ENCODE measurements around the gene DENND1A.

Gene DENND1A

DNA sequence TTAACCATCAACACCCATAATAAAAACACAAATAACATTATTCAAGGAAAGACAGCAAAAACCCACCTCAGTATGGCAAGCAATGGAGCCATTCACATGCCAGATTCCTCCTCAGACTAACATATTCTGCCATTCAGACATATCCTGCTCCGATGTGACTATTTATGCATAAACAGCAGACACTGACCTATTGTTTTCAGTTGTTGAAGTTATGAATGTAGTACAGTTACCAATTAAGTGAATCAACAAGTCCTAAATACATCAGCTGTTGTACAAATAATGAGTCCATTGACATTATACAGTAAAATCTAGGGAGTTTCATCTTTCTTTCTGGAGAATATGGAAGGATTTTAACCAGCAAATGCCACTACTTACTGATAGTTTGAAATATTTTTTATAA, 131.7 kb downstream of the DENND1A start:
- no peak overlapping the region for H3K4me3 ChIP-seq (ENCODE audit: low read depth, low read length)
- TF ChIP-seq CTCF (IDR thresholded peaks at IDR 0.05; ENCODE audit: control insufficient read depth, extremely low read depth, insufficient read depth) = no peak
- no peak for DNase-seq (ENCODE audit: low read depth)

DNA sequence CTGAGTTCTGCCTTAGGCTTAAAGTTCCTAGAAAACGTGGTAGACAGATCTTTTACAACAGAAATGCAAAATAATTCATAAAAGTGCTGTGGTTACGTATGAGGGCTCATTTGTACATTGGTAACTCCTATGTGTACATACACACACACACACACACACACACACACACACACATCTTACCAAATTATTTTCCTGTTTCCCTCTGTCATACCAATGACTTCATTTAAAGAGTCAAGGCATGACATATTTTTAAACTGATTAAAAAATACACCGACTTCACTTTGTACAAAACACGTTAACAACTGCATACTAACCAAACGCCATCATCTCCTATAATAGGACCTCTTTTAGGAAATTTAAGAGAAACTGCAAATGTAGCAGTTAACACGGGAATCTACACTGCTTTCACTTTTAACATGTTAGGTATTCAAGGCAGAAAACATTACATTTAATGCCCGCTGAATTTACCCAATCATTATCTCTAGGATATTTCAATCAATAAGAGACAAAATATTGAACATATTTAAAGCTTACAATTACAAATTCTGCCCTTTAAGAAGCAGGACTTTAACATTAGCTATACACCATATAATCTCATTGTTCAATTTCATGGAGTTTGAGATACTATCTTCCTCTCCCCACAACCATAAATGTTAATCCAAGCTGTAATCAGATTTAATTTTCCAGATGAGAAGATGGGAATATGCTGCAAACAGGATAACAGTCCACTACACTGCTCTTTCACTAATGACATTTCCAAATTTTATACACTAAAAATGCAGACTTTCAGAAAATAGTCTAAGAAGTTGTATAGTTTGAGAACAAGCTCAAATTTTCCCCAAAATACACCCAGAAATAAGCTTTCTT, 133.1 kb downstream of the DENND1A start:
- no peak for DNase-seq (ENCODE audit: low read depth)
- TF ChIP-seq CTCF (IDR thresholded peaks at IDR 0.05; ENCODE audit: control insufficient read depth, extremely low read depth, insufficient read depth) = no peak
- no peak overlapping the region for H3K4me3 ChIP-seq (ENCODE audit: low read depth, low read length)

GRCh38 chr9:123796094-123796493, 133.8 kb downstream of the DENND1A start:
- no peak overlapping the region for H3K4me3 ChIP-seq (ENCODE audit: low read depth, low read length)
- TF ChIP-seq CTCF (IDR thresholded peaks at IDR 0.05; ENCODE audit: control insufficient read depth, extremely low read depth, insufficient read depth) = no peak
- DNase-seq (ENCODE audit: low read depth) = no peak

- H3K4me3 ChIP-seq (ENCODE audit: low read depth, low read length) = no peak overlapping the region
- DNase-seq (ENCODE audit: low read depth) = peak; percentile 82
- no peak for TF ChIP-seq CTCF (IDR thresholded peaks at IDR 0.05; ENCODE audit: control insufficient read depth, extremely low read depth, insufficient read depth)
Measured at GRCh38 chr9:123795336-123795735, 134.6 kb downstream of the DENND1A start.

DNA sequence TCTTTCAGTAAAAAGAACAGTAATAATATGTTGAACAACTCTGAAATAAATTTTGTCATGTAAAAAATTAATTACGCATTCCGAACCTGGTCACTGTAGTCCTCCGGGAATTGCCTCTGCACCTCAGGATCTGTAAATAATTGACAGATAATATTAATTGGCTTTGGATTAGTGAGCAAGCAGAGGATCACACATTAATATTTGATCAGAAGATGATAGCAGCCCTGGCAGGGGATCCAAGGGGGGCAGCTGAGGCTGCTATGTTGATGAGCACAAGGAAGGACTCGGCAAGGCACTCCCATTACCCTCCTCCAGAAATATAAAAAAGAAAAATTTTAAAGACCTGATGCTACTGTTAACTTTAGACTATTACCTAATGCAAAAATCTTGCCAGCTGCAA, 137.4 kb downstream of the DENND1A start:
- no peak for DNase-seq (ENCODE audit: low read depth)
- TF ChIP-seq CTCF (IDR thresholded peaks at IDR 0.05; ENCODE audit: control insufficient read depth, extremely low read depth, insufficient read depth) = no peak
- H3K4me3 ChIP-seq (ENCODE audit: low read depth, low read length) = no peak overlapping the region

DNA sequence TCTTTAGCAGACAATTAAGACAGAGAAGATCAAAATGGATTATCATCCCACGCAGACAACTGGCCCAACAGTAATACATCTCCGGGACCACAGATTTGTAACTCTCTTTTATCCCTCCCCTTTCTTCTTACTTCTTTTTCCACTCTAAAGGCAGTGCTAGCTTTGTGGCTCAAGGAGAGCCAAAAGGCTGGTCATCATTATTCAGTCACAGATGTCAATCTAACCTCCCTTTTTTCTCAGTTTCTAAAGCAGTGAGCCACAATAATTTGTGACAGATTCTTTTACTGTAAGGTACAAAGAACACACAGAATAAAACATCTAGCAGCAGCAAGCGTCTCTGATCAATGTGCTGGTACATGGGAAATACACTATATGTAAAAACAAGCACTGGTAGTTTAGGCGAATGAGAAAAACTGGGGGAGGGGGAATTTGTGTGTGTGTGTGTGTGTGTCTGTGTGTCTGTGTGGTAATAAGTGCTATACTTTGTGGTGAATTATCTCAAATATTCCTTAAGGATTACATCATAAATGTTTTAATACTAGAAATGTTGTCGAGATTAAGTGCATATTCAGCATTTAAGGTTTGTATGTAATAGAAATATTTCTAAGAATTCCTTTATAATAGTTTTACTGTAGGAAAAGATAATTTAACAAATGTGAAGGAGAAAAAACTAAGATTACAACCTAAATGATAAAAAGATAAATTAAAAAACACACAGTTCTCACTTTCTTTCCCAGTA, 140.2 kb downstream of the DENND1A start:
- no peak for DNase-seq (ENCODE audit: low read depth)
- no peak overlapping the region for H3K4me3 ChIP-seq (ENCODE audit: low read depth, low read length)
- no peak for TF ChIP-seq CTCF (IDR thresholded peaks at IDR 0.05; ENCODE audit: control insufficient read depth, extremely low read depth, insufficient read depth)

Data from LNCaP clone FGC (cell line).